Stimulated activated CD8-positive, alpha-beta memory T cell treated with anti-CD3 and anti-CD28 coated beads, Interleukin-15, amount 100 ng/mL, for 24 hours (primary cell): ENCODE measurements around the gene COPS4.
"Not testable (repeated sequence)": the region's sequence is repeated elsewhere in the genome, so short reads cannot be mapped to it uniquely, and the experiment has no call there.

Source experiments
- DNase-seq: peaks from one replicate; pipeline ENCODE4 v3.0.0-alpha.2; 2020; ENCODE audit warnings: low read depth

Gene COPS4

DNA sequence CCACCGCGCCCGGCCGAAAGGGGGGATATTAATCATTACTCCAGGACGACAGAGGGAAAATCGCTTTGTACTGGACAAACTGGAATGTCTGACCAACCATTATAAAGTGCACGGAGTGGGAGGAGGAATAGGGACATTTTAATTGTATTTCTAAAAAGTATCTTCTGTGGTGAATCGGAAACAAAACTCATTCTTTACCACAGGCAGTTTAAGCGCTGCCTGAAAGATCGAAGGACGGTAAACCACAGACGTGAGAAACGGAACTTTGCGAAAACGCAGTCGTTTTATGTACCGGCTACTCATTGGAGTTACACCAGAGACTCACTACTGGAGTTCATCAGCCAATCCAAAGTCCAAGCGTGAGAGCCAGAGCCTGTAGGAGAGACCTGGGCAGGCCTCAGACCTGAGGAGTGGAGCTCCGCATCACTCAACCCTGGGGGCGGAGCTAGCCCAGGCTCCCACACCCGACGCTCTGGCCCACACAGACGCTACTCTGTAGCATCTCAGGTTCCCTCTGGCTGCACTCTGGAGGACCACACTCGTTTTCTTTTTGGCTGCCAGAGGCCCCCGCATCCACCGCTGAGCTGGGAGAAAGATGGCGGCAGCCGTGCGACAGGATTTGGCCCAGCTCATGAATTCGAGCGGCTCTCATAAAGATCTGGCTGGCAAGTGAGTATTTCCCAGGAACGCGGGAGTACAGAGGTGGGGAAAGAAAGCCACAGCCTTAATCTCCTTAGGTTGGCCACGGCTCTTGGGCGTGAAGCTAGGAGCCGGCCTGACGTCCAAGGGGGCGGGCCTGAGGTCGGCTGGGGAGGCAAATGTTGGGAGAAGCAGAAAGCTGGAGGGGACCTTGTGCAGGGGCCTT lies at the start of gene COPS4:
Gene COPS4, plus strand, starts transcription at position 554 of the 865 bp plus-strand sequence. Its CDS starts 42 bp downstream, at position 596.
- peak; percentile 69 for DNase-seq

DNA sequence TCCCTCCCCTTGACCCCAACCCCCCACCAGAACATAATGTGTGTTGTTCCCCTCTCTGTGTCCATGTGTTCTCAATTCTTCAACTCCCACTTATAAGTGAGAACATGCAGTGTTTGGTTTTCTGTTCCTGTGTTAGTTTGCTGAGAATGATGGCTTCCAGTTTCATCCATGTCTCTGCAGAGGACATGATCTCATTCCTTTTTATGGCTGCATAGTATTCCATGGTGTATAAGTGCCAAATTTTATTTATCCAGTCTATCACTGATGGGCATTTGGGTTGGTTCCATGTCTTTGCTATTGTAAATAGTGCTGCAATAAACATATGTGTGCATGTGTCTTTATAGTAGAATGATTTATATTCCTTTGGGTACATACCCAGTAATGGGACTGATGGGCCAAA lies 47.5 kb upstream of the COPS4 start:
- not testable (repeated sequence) for DNase-seq

DNA sequence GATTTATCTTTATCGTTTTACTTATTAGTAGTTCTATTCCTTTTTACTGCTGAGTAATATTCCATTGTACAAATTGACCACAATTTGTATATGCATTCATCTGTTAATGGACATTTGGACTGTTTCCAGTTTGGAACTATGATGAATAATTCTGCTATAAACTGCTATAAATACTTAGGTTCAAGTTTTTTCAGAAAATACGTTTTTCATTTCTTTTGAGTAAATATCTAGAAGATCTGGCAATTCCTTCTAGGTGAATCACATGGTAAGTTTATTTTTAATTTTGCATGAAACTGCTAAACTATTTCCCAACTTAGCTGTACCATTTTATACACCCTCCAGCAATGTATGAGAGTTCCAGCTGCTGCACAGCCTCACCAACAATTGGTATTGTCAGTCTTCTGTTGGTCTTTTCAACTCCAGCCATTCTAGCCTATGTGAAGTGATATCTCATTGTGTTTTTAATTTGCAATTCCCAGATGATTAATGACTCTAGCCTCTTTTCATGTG lies 46.6 kb upstream of the COPS4 start:
- DNase-seq, result no peak

DNA sequence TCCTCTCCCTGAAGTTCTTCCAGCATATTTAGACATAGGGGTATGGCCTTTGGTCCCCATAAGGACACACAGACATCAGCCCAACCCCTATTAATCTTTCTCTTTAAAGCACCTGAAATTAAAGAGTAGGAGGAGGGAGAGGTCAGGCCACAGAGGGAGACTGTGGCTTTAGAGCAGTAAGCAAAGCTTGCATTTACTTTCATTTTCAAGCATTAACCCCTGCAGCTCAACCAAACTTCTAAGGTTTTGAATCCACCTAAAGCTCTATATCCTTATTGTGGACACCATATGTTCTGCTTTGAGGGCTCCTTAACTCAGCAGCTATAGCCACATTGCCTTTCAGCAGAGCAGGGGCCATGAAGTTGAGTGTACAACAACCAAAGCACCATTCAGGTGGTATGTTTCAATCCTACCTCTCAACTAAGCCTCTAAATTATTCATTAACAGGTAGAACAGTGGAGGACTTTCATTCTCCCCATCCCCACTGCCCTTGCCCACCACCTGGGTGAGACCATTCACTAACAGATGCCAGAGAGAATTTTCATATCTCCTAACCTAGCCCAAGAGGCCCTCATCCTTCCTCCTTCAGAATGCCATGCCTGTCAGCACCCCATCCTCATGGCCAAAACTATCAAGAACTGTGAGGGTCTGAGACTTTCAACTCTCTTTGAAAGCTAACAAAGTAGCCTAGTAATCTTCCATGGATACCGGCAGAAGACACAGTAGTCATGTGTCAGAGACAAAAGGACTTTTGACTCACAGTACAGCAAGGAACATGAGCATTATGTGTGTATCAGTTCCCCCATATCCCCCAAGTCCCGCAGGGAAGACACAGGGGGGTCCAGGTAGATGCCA lies 45.2 kb upstream of the COPS4 start:
- DNase-seq, result no peak

DNA sequence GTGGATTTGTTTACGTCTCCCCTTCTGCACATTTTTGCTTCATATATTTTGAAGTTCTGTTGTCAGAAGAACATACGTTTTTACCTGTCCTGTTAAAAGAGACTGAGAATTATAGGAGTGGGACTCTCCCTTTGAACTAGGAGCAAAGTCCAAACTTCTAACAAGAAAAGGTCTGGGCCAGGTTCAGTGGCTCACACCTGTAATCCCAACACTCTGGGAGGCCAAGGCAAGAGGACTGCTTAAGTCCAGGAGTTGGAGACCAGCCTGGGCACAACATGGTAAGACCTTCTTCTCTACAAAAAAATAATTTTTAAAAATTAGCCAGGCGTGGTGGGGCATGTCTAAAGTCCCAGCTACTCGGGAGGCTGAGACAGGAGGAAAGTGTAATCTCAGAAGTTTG lies 40.1 kb upstream of the COPS4 start:
- DNase-seq, result no peak

DNA sequence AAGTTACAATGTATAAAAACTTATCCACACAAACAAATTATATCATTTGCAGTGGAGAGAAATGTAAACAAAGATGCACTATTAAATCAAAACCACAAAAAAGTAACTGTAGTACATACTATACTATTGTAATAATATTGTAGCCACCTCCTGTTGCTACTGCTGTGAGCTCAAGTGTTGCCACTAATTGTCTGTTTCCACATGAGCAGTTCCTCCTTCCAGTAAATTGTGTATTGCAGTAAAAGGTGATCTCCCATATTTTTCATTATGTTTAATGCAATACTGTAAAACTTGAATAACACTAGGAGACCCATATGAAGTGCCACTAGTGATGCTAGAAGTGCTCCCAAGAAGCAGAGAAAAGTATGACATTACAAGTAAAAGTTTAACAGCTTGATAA lies 36.1 kb upstream of the COPS4 start:
- DNase-seq, result no peak

DNA sequence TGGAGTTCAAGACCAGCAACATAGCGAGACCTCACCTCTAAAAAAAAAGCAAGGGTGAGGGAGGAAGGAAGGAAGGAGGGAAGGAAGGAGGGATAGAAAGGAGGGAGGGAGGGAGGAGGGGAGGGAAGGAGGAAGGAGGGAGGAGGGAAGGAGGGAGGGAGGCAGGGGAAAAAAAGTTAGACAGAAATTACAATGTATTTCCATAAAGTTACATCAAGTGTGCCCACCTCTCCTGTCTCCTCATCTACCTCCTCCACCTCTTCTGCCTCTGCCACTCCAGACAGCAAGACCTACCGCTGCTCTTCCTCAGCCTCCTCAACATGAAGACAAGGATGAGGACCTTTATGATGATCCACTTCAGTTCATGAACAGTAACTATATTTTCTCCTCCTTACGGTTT lies 32.7 kb upstream of the COPS4 start:
- no peak for DNase-seq

DNA sequence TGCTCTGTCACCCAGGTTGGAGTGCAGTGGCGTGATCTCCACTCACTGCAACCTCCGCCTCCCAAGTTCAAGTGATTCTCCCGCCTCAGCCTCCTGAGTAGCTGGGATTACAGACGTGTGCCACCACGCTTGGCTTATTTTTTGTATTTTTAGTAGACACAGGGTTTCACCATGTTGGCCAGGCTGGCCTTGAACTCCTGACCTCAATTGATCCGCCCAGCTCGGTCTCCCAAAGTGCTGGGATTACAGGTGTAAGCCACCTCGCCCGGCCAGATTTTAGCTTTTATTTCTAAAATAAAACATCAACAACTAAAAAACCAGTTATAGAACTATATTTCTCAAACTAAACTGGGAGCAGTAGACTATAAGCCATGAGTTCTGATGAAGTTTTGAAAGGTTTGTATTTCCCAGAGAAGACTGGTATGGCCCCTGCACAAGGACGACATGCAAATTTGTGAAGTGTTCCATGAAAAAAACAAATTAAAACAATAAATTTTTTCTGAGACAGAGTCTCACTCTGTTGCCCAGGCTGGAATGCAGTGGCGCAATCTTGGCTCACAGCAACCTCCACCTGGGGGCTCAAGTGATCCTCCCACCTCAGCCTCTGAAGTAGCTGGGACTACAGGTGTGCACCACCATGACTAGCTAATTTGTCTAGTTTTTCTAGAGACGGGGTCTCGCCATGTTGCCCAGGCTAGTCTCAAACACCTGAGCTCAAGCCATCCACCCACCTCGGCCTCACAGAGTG lies 31.8 kb upstream of the COPS4 start:
- DNase-seq, result not testable (repeated sequence)

DNA sequence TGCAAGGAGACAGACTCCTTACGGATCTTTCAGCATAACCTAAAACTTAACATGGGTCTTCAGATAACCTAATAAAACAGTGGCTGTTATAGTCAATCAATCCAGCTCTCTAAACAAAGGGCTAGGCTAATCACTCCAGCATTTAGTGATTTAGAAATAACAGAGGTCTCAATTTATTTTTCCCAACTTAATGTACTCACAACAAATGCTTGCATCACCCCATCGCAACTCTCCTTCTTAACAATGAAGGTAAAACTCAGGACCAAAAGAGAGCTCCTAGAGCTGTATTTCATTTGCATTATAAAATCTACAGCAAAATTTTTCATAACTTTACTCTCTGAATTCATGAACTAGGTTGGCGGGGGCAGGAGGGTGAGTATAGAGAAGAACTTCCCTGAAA lies 25.5 kb upstream of the COPS4 start:
- no peak for DNase-seq

DNA sequence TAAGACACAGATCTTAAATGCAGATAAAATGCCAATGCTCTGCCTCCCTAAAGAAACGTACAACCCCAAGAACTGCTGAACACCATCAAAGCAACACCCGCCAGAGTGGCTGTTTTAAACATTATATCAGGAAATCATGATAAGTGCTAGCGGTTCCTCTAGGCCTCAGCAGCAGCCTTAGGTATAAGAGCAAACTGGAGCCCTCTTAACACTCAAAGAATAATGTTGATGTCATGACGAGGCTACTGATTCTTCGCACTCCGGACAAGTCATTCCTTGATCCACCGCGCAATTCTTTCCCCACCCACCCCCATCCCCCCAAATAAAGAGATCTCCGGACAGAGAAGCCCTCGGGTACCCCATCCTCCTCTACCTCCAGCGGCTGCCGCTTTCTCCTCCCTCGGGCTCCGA lies 24.9 kb upstream of the COPS4 start:
- DNase-seq, result no peak

DNA sequence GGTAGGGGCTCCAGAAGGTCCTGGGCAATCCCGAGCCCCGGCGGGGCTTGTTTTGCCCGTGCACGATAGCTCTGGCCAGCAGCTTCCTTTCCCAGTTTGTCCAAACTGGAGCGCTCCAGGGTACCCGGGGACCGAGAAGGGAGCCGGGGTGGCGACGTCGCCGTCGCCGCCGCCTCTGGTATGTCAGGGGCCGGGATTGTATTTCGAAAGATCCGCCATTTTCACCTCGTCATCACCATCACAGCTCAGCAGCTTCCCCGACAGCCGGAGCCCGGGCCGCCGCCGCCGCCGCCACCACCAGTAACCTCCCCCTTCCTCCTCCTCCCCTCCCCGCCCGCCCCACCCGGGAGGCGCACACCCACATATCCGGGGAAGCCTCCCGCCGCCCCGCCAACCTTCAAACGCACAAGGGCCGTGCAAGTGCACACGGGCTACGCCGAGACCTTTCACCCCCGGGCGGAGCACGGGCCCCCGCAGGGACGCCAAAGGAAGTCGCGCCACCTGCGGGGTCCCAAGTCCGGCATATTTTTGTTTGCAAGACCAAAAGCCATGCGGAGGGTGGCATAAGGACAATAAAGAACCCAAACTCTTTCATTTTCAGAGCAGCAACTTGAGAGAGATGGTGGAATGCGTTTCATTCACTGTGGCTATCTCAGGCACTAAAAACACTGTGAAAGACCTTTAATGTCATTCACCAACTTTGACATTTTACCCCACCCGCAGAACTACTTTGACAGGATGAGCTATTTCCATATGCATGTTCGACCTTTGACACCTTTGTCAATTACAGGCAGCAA lies 24.3 kb upstream of the COPS4 start, which contains the start of gene LIN54:
Gene LIN54, minus strand, starts transcription at position 302 of the 797 bp plus-strand sequence. CDS start 25,979 bp downstream, outside the sequence.
- DNase-seq, result peak; percentile 61

DNA sequence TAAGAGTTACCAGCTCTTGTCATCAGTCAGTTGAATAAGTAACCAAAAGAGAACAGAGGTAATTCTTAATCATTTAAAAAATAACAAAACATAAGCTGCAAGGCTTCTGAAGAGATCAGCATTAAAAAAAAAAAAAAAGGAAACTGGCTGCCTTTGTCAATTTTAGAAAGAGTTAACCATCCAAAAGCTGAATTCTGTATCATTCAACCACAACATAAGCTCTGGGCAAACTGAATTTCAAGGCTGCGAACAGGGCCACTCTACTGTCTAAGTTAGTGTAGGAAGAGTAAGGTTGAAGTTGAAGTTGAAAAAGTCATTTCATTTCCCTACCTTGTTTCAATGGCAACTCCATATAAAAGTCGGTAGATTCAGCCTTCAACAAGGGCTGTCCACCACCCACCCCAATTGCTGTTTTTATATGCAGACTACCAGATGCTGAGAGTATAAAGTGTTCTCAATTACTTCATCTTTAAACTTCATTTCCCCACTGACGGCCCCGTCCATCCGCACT lies 23.2 kb upstream of the COPS4 start:
- DNase-seq, result no peak

DNA sequence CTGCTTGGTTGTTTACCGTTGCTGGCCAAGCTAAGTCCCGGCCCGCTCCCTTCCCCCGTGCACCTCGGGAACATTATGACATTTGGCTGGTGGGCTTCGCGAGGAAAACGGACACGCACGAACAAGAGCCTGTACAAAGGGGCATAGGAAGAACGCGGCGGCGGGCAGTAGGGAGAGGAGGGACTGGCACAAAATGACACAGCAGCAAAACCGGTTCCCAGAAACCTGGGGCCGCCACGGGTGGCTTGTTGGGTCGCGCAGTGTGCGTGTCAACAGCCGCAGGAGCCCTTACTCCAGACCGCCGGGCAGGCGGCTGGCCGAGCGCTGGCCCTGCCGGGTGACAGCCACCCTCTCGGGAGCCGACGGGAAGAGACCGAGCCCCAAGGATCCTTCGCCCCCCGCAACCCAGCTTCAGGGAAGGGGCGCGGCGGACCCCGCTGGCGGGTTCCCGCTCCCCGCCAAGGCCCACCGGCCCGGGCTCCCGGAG lies 22.7 kb upstream of the COPS4 start:
- no peak for DNase-seq

DNA sequence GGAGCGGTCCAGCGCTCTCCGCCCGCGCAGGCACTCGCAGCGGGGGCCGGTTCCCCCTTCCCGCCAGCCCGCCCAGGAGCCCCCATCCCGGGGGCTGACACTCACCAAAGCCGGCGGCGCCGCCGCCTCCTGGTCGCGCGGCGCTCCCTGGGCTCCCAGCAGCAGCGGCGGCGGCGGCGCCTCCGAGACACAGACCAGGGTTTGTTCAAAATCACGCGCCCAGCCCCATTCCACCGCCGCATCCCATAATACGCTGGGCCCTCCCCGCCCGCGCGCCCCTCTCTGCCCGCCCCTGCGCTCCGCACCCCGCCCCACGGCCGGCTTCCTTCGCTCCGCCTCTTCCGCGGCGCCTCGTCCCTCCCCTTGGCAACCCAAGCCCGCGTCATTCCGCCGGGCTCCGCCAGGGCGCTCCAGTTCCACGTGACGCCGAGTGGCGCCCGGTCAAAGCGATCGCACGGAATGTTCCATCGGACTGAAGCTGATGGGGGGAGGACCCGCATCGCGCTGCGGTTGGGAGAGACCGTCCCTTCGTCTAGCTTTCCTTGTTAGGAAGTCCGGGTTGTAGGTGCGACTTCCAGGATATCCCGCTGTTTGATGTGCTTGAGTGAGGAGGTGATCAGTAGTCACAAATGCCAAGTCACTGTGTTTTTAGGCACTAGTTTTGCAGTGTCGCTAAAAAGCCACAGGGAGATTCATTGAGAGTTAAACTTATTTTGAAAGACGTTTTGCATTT lies 22.1 kb upstream of the COPS4 start:
- peak; percentile 91 for DNase-seq

DNA sequence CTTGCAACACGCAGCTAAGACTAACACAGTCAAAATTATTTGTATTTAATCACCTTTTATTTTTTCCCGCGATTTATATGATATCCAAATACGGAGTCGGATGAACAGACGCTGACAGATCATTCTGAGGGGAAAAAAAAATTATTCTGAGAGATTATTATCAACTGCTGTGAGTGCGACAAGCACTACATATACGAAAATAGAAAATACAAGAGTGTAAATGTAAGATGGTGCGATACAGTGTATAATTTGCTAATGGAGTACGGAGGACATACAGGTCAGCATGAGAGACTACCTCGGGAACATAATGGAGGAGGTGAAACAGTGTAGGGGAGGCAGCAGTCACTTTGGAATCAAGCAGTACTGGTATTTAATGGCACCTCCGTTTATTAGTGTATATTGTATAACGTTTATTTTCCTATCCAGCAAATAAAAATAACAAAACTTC lies 21.5 kb upstream of the COPS4 start:
- no peak for DNase-seq

DNA sequence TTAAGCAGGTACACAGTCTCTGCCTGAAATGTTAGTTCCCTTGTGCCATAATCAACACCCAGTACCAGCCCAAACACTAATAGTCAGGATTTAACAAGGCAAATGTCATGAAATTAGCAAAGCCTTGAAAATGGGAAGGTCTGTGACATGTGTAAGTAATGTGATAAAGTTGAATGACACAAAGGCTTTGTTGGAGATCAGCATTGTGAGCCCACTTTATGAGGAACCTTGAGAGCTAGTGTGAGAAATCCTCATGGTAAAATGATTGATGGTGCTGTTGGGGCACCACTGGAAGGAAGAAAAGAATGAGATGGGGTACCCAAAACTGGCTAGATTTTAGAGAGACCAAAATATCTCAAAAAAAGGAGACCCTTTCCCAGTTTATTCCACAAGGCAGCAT lies 21.1 kb upstream of the COPS4 start:
- DNase-seq, result no peak

DNA sequence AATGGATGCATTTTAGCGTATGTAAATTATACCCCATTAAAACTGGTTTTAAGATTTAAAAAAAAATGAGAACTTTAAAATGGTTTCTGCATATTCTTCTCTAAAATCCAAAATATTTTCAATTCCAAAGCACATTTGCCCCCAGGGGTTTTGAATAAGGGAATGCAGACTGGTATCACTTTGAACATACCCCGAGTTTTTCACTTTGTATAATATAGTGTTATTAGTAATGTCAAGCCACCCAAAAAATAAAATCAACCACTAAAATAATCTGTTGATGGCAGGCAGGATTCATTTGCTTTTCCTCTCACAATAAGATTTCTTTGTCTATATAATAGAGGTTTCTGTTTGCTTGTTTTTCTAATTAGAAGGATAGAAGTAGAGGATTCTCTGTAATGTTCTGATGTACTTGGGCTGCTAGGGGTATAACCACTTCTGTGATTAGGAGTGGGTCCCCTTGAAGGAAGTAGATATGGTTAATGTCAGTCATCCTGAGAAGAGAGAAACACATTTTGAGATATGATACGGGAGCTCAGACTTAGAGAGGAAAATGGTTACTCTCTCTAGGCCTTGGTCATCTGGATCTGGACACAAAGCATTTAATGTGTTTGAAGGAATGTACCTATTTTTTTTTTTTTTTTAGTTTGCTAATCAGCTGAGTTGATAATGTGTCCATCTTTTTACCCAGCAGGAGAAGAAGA lies 15.0 kb upstream of the COPS4 start:
- DNase-seq, result no peak

DNA sequence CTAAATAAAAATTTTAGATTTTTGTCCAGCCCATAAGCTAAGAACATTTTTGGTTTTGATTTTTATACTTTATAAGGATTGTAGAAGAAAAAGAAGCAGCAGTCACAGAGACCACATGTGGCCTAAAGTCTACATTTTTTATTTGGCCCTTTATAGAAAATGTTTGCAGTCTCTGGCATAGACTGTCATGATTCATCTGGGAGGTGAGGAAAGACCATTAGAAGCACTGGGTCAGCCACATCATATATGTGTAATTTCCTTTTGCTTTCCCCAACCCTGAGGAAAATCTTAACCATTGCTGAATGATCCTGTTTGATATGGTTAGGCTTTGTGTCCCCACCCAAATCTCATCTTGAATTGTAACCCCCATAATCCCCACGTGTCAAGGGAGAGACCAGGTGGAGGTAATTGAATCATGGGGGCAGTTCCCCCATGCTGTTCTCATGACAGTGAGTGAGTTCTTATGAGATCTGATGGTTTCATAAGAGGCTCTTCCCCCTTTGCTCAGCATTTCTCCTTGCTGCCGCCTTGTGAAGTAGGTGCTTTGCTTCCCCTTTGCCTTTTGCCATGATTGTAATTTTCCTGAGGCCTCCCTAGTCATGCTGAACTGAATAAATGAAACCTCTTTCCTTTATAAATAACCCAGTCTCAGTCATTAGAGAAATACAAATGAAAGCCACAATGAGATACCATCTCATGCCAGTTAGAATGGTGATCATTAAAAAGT lies 12.1 kb upstream of the COPS4 start:
- DNase-seq, result no peak

DNA sequence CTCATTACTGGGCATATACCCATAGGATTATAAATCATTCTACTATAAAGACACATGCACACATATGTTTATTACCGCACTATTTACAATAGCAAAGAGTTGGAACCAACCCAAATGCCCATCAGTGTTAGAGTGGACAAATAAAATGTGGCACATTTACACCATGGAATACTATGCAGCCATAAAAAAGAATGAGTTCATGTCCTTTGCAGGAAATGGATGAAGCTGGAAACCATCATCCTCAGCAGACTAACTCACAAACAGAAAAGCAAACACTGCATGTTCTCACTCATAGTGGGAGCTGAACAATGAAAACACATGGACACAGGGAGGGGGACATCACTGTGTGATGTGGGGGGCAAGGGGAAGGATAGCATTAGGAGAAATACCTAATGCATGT lies 11.4 kb upstream of the COPS4 start:
- DNase-seq, result not testable (repeated sequence)
